Effector memory CD4-positive, alpha-beta T cell (primary cell): Measurements from ENCODE around the gene RHOBTB3.

Experiments used
- DNase-seq, 3 donors: peaks; one replicate each; pipeline ENCODE4 v3.0.0-alpha.2; 2020
- H3K27ac ChIP-seq: 2 replicates; pipeline ENCODE4 v1.7.0; 2013; ENCODE audit warnings: mild to moderate bottlenecking, low read length, moderate library complexity; ENCODE audit not compliant: insufficient read depth, poor library complexity, severe bottlenecking
- H3K27me3 ChIP-seq: replicated peaks from 2 replicates; pipeline ENCODE4 v1.7.0; 2013; ENCODE audit warnings: mild to moderate bottlenecking, low read length; ENCODE audit not compliant: insufficient read depth, control insufficient read depth, poor library complexity, severe bottlenecking
- H3K36me3 ChIP-seq: 2 replicates; pipeline ENCODE4 v1.7.0; 2013; ENCODE audit warnings: mild to moderate bottlenecking, low read length, moderate library complexity; ENCODE audit not compliant: control insufficient read depth, insufficient read depth
- H3K4me1 ChIP-seq: 2 replicates; pipeline ENCODE4 v1.7.0; 2013; ENCODE audit warnings: low read length, mild to moderate bottlenecking; ENCODE audit not compliant: control insufficient read depth, insufficient read depth, poor library complexity, severe bottlenecking
- H3K4me3 ChIP-seq: 2 replicates; pipeline ENCODE4 v1.7.0; 2013; ENCODE audit warnings: low read length, low read depth, mild to moderate bottlenecking; ENCODE audit not compliant: insufficient read depth, poor library complexity, severe bottlenecking
- H3K9me3 ChIP-seq: 2 replicates; pipeline ENCODE4 v1.7.0; 2013; ENCODE audit warnings: mild to moderate bottlenecking, low read length, moderate library complexity; ENCODE audit not compliant: control insufficient read depth
- total RNA-seq, 3 donors: gene quantifications; one replicate each; lab custom pipeline; 2026; lab: John Stamatoyannopoulos, UW

RHOBTB3 gene, protein sequence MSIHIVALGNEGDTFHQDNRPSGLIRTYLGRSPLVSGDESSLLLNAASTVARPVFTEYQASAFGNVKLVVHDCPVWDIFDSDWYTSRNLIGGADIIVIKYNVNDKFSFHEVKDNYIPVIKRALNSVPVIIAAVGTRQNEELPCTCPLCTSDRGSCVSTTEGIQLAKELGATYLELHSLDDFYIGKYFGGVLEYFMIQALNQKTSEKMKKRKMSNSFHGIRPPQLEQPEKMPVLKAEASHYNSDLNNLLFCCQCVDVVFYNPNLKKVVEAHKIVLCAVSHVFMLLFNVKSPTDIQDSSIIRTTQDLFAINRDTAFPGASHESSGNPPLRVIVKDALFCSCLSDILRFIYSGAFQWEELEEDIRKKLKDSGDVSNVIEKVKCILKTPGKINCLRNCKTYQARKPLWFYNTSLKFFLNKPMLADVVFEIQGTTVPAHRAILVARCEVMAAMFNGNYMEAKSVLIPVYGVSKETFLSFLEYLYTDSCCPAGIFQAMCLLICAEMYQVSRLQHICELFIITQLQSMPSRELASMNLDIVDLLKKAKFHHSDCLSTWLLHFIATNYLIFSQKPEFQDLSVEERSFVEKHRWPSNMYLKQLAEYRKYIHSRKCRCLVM
- 0.35 to 4.3 (median 0.86) reads per million in 3 donors for total RNA-seq

DNA sequence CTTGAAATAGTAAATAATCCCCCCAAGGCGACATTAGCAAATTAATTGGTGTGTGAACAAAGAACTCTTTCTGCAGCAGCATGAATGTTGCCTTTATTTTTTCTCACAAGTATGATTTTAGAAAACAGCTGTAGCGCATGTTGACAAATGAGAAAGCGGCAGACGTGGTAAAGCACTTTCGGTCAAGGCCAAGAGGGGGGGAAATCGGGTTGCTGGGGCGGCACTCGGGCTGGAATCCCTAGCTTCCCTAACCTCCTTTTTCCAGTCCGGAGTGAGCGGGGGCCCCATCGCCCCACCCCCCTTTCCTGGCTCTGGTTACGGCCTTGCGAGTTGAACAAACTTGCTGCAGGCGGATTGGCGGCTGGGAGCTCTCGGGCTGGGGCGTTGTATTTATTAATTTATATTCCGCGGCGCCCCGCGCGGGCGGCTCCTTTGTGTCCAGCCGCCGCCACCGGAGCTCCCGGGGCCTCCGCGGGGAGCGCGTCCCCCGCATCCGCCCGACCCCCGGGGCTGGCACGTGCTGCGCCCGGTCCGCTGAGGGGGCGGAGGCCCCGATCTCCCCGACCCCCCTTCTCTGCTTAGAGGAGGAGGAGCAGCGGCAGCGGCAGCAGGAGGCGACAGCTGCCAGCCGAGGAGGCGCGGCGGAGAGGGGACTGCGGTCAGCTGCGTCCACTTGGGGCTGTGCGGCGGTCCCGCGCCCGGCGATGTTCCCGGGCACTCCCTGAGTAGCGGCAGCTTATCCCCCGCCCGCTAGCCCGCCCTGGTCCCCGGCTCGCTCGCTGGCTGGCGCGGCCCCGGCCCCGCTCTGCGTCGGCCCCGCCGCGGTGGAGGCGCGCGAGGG is at the start of gene RHOBTB3:
Gene RHOBTB3, plus strand, starts transcription at position 607 of the 841 bp plus-strand sequence. CDS start 347 bp downstream, outside the sequence.
- H3K36me3 ChIP-seq = no peaks in the 10 kb centered on the region
- peaks cover 11% of the 10 kb centered on the region for H3K27me3 ChIP-seq
- no peaks in the 10 kb centered on the region for H3K9me3 ChIP-seq
- no peak within 1 kb of the TSS for H3K27ac ChIP-seq
- H3K4me3 ChIP-seq = peak within 1 kb of the TSS; percentile 63
- peaks cover 5% of the 10 kb centered on the region for H3K4me1 ChIP-seq
- DNase-seq = peak in 1 of 3 donors; percentile 8

DNA sequence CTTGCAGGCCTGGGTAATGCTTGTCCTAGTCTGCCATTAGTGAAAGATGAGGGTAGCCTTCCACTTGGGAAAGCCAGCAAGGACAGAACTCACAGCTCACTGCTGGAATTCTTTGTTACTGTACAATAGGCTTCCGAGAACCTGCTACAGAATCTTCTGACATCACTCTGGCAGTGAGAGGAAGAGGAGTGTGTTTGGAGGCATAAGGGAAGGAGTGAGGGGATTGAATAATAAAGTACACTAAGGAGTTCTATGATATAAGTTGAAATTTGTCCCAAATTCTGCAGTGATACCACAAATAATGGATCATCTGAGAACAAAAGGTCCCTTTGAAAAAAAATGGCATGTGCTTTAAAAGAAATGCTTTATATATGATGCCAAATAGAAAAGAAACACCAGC is 48.2 kb upstream of the RHOBTB3 start, which contains the start of gene SPATA9:
Gene SPATA9, minus strand, starts transcription at position 101 of the 400 bp plus-strand sequence. CDS start 137 bp downstream, outside the sequence.
- Histone ChIP-seq H3K9me3 (no peaks in the 10 kb centered on the region), H3K4me1 (no peaks in the 10 kb centered on the region), H3K36me3 (no peaks in the 10 kb centered on the region), H3K27ac (no peak within 1 kb of the TSS), H3K27me3 (no peaks in the 10 kb centered on the region), H3K4me3 (no peak within 1 kb of the TSS)
- DNase-seq = no peak

DNA sequence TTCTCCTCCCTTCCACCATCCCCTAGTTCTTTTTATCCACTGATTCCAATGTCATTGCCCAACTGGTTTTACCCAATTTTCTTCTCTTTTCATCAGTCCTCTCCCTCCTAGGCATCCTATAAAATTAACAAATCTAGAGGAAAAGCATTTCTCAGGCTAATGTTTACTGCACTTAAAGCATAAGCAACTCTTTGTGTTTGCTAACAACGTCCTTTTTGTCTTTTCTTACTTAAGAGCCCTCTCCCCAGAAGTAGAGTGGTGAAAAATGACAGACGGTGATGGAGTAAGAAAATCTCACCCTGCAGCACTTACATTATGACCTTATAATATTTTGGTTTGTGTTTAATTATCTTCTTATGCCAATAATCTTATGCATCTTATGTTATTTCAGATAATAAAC is 46.8 kb upstream of the RHOBTB3 start:
- no peak overlapping the region for H3K4me3 ChIP-seq
- no peaks in the 10 kb centered on the region for H3K36me3 ChIP-seq
- no peak overlapping the region for H3K27ac ChIP-seq
- no peaks in the 10 kb centered on the region for H3K27me3 ChIP-seq
- DNase-seq = no peak
- no peaks in the 10 kb centered on the region for H3K4me1 ChIP-seq
- H3K9me3 ChIP-seq = no peaks in the 10 kb centered on the region

DNA sequence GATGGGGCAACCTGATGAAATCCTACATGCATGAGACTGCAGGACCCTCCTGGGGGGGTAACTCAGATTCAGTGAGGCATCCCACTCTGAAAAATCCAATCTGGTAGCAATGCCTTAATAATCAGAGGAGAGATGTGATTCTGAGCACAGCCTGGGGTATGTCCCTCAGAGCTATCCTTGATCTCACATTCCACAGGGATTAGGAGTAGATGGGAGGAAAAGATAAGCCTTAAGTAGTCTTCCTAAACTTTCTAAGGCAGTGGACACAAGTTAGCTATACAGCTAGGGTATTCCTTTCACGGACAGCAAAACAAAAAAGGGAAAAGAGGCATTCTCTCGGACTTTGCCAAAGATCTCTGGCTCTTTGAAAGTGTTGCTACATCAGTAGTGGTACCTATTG is 44.5 kb upstream of the RHOBTB3 start:
- H3K4me1 ChIP-seq = no peaks in the 10 kb centered on the region
- H3K36me3 ChIP-seq = no peaks in the 10 kb centered on the region
- H3K9me3 ChIP-seq = no peaks in the 10 kb centered on the region
- no peak overlapping the region for H3K27ac ChIP-seq
- H3K27me3 ChIP-seq = no peaks in the 10 kb centered on the region
- DNase-seq = no peak
- no peak overlapping the region for H3K4me3 ChIP-seq

DNA sequence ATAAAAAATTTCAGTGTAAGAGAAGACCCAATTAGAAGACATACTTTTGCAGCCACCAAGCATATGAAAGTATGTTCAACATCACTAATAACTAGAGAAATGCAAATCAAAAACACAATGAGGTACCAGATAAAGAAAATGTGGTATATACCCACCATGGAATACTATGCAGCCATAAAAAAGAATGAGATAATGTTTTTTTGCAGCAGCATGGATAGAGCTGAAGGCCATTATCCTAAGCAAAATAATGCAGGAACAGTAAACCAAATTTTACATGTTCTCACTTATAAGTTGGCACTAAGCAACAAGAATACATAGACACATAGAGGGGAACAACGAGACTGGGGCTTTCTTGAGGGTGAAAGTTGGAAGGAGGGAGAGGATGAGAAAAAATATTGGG is 41.5 kb upstream of the RHOBTB3 start:
- no peaks in the 10 kb centered on the region for H3K27me3 ChIP-seq
- H3K36me3 ChIP-seq = no peaks in the 10 kb centered on the region
- H3K27ac ChIP-seq = no peak overlapping the region
- H3K4me3 ChIP-seq = no peak overlapping the region
- no peaks in the 10 kb centered on the region for H3K4me1 ChIP-seq
- DNase-seq = no peak
- no peaks in the 10 kb centered on the region for H3K9me3 ChIP-seq

DNA sequence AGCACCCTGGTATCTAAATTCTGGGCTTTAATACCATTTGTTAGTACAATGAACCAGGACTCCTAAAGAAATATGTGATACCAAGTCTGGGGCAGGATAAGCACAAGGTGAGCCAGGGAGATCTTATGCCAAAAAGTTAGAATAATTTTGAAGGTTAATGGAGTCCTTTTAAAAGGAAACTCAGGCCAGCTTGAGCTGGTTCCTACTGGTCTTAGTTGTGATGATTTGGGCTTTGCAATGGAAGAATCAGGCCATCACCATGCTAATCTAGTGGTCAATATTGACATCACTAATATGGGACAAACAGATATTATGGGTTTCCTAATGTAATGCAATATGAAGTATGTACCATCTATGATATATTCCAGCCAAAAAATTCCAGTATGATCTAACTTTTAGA is 40.8 kb upstream of the RHOBTB3 start:
- Histone ChIP-seq H3K27ac (no peak overlapping the region), H3K9me3 (no peaks in the 10 kb centered on the region), H3K36me3 (no peaks in the 10 kb centered on the region), H3K4me3 (no peak overlapping the region), H3K4me1 (no peaks in the 10 kb centered on the region), H3K27me3 (no peaks in the 10 kb centered on the region)
- no peak for DNase-seq

DNA sequence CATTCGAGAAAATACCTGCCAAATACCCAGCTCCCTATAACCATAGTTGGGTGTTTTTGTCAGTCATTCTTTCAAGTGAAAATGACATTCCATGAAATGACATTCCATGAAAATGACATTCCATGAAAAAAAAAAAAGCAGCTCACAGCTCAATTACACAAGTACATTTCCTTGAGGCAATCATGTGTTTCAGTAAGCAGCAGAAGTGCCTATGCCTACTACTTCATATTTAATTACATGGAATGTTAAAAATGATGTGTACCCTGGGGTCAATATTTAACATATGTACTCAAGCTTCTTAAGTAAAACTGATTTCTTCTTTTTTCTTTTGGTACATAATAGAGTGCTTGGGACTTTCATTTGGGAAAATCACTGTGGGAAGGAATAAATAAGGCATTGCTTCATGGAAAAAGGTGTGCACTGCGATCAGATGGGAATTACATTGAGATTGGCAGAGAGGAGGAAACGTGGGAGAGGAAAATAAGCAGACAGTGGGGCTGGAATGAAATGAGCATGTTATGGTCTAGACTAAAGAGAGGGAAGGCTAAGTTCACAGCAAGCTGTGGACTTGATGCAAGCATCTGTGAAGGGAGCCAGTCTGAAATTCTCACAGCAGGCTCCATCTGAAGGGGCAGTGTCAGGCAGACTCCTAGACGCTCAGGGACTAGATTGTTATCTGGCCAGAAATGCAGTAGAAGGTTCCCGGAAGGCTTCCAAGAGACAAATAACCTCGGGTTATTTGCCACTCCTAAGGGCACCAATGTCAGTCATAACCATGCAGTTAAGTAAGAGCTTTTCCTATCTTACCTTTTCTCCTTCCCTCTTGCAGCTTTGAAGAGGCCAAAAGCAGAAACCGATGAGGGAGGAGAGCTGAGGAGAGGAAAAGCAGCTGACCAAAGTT is 33.1 kb upstream of the RHOBTB3 start:
- H3K27ac ChIP-seq = no peak overlapping the region
- H3K9me3 ChIP-seq = no peaks in the 10 kb centered on the region
- no peaks in the 10 kb centered on the region for H3K27me3 ChIP-seq
- DNase-seq = no peak
- no peak overlapping the region for H3K4me3 ChIP-seq
- no peaks in the 10 kb centered on the region for H3K4me1 ChIP-seq
- H3K36me3 ChIP-seq = no peaks in the 10 kb centered on the region

DNA sequence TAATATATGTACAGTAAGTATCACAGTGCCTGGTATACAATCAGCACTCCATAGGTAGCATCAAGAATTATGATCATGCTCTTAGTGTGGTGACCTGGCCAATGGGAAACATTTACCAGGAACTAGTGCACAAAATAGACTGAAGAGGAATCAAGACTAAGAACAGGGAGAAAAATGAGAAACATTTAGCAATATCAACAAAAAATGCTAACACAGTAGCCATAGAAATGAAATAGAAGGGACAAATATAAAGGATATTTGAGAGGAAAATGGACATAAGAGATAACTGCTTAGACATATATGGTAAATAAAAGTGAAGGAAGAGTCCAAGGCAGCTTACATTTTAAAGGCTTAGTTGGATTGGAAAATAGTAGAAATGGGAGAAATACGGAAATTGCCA is 31.8 kb upstream of the RHOBTB3 start:
- Histone ChIP-seq H3K4me1 (no peaks in the 10 kb centered on the region), H3K27me3 (no peaks in the 10 kb centered on the region), H3K27ac (no peak overlapping the region), H3K36me3 (no peaks in the 10 kb centered on the region), H3K9me3 (no peaks in the 10 kb centered on the region), H3K4me3 (no peak overlapping the region)
- no peak for DNase-seq

DNA sequence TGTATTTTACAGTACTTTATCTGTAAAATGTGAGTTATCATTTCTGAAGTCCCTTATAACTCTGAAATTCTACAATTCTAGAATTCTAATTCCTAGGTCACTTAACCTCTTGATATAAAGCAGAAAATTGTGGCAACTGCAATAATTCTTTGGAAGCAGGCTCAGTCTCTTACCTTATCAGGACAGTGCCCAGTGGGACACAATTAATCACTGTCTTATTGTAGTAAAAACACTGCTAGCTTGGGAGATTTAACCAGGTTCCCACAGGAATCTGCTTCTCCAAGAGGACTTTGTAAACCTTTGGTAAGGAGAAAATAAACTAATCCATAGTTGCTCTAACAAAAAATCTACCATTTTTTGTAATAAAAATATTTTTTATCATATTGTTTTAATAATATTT is 30.1 kb upstream of the RHOBTB3 start:
- Histone ChIP-seq H3K27me3 (no peaks in the 10 kb centered on the region), H3K4me1 (no peaks in the 10 kb centered on the region), H3K4me3 (no peak overlapping the region), H3K36me3 (no peaks in the 10 kb centered on the region), H3K9me3 (no peaks in the 10 kb centered on the region), H3K27ac (no peak overlapping the region)
- DNase-seq = no peak
